NT2/D1 (cell line): ENCODE results near the gene KRTAP5-7.

Source experiments
- YY1 ChIP-seq: IDR thresholded peaks from 2 replicates; pipeline ENCODE4 v1.6.1; 2011; ENCODE audit not compliant: insufficient read length, insufficient read depth
- ZNF274 ChIP-seq: IDR thresholded peaks from 2 replicates; pipeline ENCODE4 v1.6.1; 2011; ENCODE audit warnings: mild to moderate bottlenecking, low read depth, low read length

GRCh38 chr11:71484248-71485062 lies 42.6 kb upstream of the KRTAP5-7 start:
- TF ChIP-seq ZNF274: no peak
- TF ChIP-seq YY1: no peak
